ENCODE measurements around the gene SCARB1. TPM values are rescaled to one million over a fixed set of nuclear protein-coding genes. Genes with fewer than 3 reads are reported as not detected.
A peak's percentile ranks its signal among the peaks of the same experiment; 100 is the strongest.

The SCARB1 gene
- total and polyA plus RNA-seq, 9 of the 15 experiments (the other 6 are each of a cell fraction or from before 2014, with no cell fraction given) = 0.56 to 157 (median 52.8) TPM

DNA sequence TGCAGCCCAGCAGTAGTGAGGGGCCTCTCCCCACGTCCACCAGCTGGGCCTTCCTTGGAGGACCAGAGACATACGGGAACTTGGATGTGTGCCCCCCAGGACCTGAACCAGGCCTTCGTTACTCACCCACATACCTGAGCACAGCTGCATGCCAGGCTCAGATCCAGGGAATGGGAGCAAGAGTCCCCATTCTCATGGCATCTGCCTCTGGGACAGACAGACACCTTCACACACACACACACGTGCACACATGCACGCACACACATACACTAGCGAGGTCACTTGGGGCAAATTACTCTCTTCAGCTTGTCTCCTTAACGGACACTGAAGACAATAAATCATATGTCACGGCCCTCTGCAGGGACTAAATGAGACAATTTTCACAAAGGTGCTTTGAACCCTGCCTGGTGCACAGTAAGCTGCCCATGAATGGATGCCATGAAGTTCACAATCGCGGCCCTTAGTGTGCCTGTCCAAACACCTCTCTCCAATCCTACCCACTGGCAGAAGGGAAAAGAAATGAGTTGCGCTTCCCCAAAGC is 5.7 kb downstream of the SCARB1 start (continued):
- TF ChIP-seq, protein P1, sequence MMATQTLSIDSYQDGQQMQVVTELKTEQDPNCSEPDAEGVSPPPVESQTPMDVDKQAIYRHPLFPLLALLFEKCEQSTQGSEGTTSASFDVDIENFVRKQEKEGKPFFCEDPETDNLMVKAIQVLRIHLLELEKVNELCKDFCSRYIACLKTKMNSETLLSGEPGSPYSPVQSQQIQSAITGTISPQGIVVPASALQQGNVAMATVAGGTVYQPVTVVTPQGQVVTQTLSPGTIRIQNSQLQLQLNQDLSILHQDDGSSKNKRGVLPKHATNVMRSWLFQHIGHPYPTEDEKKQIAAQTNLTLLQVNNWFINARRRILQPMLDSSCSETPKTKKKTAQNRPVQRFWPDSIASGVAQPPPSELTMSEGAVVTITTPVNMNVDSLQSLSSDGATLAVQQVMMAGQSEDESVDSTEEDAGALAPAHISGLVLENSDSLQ (IDR thresholded peaks at IDR 0.05) = peak; percentile 68
- TF ChIP-seq CREBBP (IDR thresholded peaks at IDR 0.05; ENCODE audit: low read depth, low read length) = no peak

DNA sequence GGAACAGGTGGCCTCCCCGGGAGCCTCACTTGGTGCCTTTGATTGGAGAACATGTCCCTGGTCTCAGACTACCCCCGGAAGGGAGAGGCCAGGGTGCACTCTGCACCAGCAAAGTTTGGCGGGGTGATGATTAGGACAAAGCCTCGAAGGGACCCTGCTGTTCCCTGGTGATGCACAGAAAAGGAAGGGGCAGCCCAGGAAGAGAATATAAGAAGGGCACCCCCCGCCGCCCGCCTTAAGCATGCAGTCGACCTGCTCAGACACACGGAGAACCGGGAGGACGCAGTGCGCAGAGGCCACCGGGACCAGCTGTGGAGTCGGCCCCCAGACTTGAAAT is 6.9 kb downstream of the SCARB1 start:
- intact Hi-C loops (cut with micrococcal nuclease) (no loop called here), in situ Hi-C loops (cut with MboI) (no loop called here)
- Histone ChIP-seq H2AFZ (ENCODE audit: low read depth, low read length) (no peak overlapping the region), H3K4me1 (replicated peaks in 1 of 2; ENCODE audit: control insufficient read depth in 2 of 2, insufficient read depth in 2 of 2, low read length in 2 of 2) (peaks cover 19 to 33% of the 10 kb centered on the region in 2 experiments), H3K4me2 (ENCODE audit: insufficient read depth, low read length) (no peak overlapping the region), H3K9ac (ENCODE audit: insufficient read depth in 1 of 2, low read depth in 2 of 2, low read length in 2 of 2) (0 out of 4 replicates have a peak overlapping the region, but pooled peaks of 1 of the 2 experiments have one; percentile 53), H3K27me3 (ENCODE audit: control insufficient read depth in 2 of 2, insufficient read depth in 2 of 2, low read length in 2 of 2) (no peaks in the 10 kb centered on the region), H3K4me3 (no peak overlapping the region), H3K9me1 (ENCODE audit: control insufficient read depth, insufficient read depth, low read length) (peaks cover 15% of the 10 kb centered on the region), H3K27ac (ENCODE audit: extremely low read depth, low read depth, low read length) (no peak overlapping the region), H4K20me1 (replicated peaks; ENCODE audit: control insufficient read depth, insufficient read depth, low read length) (peaks cover 27% of the 10 kb centered on the region), H3K9me3 (replicated peaks; ENCODE audit: control insufficient read depth, insufficient read depth, low read depth, low read length) (no peaks in the 10 kb centered on the region), H3K36me3 (ENCODE audit: control insufficient read depth, insufficient read depth, low read length) (peaks cover 90% of the 10 kb centered on the region), H3K79me2 (ENCODE audit: control insufficient read depth, insufficient read depth, low read length) (peaks cover 93% of the 10 kb centered on the region)
- ChIA-PET POLR2A (interaction anchor here (0.6 to 1.0 kb wide), 3 partner anchors 9 to 366 kb away, joined by 3 to 5 read pairs (median 4); no protein-coding TSS in a partner anchor), CTCF (ENCODE audit: low intra/inter-chr PET ratio) (no interaction called here)
- no peak for DNase-seq (ENCODE audit: extremely low read depth in 1 of 4, low spot score in 3 of 4)
- no peak for FAIRE-seq
- TF ChIP-seq MYC (IDR thresholded peaks at IDR 0.05; ENCODE audit: low read depth, low read length) = no peak
- no peak for TF ChIP-seq MYC (CRISPR knock-in tag; IDR thresholded peaks at IDR 0.05; ENCODE audit: borderline replicate concordance, low read depth)
- TF ChIP-seq RBFOX2 (IDR thresholded peaks at IDR 0.05; ENCODE audit: low read depth, low read length) = 0 out of 2 replicates have a peak, but pooled peaks have one; percentile 19
- TF ChIP-seq, protein P2, sequence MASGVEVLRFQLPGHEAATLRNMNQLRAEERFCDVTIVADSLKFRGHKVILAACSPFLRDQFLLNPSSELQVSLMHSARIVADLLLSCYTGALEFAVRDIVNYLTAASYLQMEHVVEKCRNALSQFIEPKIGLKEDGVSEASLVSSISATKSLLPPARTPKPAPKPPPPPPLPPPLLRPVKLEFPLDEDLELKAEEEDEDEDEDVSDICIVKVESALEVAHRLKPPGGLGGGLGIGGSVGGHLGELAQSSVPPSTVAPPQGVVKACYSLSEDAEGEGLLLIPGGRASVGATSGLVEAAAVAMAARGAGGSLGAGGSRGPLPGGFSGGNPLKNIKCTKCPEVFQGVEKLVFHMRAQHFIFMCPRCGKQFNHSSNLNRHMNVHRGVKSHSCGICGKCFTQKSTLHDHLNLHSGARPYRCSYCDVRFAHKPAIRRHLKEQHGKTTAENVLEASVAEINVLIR (CRISPR knock-in tag; IDR thresholded peaks at IDR 0.05) = no peak
- TF ChIP-seq ZNF766 (CRISPR knock-in tag; conservative IDR thresholded peaks at IDR 0.05) = no peak
- TF ChIP-seq, protein P3, sequence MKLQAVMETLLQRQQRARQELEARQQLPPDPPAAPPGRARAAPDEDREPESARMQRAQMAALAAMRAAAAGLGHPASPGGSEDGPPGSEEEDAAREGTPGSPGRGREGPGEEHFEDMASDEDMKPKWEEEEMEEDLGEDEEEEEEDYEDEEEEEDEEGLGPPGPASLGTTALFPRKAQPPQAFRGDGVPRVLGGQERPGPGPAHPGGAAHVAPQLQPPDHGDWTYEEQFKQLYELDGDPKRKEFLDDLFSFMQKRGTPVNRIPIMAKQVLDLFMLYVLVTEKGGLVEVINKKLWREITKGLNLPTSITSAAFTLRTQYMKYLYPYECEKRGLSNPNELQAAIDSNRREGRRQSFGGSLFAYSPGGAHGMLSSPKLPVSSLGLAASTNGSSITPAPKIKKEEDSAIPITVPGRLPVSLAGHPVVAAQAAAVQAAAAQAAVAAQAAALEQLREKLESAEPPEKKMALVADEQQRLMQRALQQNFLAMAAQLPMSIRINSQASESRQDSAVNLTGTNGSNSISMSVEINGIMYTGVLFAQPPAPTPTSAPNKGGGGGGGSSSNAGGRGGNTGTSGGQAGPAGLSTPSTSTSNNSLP (IDR thresholded peaks at IDR 0.05; ENCODE audit: borderline replicate concordance, low read depth, low read length) = no peak
- TF ChIP-seq, protein P4, sequence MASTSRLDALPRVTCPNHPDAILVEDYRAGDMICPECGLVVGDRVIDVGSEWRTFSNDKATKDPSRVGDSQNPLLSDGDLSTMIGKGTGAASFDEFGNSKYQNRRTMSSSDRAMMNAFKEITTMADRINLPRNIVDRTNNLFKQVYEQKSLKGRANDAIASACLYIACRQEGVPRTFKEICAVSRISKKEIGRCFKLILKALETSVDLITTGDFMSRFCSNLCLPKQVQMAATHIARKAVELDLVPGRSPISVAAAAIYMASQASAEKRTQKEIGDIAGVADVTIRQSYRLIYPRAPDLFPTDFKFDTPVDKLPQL (IDR thresholded peaks at IDR 0.05; ENCODE audit: extremely low read depth, insufficient read length) = no peak
- TF ChIP-seq, protein P5, sequence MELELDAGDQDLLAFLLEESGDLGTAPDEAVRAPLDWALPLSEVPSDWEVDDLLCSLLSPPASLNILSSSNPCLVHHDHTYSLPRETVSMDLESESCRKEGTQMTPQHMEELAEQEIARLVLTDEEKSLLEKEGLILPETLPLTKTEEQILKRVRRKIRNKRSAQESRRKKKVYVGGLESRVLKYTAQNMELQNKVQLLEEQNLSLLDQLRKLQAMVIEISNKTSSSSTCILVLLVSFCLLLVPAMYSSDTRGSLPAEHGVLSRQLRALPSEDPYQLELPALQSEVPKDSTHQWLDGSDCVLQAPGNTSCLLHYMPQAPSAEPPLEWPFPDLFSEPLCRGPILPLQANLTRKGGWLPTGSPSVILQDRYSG (tag; conservative IDR thresholded peaks at IDR 0.05; ENCODE audit: low read depth) = no peak
- WGBS (ENCODE audit: insufficient coverage, low coverage, missing lambda C conversion rate) = 86% methylated on average over 14 of the region's 14 CpGs
- ATAC-seq = no peak
- BruUV-seq (replicated peaks) = no TSS peak
